Lung microvascular endothelial cell (primary cell): ENCODE measurements around the gene KIN. TPM values are rescaled to one million over a fixed set of nuclear protein-coding genes. Genes with fewer than 3 reads are reported as not detected.
"Not testable (repeated sequence)": the region's sequence is repeated elsewhere in the genome, so short reads cannot be mapped to it uniquely, and the experiment has no call there.

Experiments
- DNase-seq, 2 donors: peaks; one replicate each; pipeline versions ENCODE4 v3.0.0 to v3.0.0-alpha.2; 2010; ENCODE audit warnings: low read depth in 2 of 2
- total RNA-seq: library from RNA; depleted of rRNA; stranded (reverse); fragments of >200 nt; gene quantifications from 2 replicates; pipeline ENCODE4 v1.2.1, GENCODE V29; 2014

Gene KIN
- total RNA-seq, 1 donor from 2014 or later = 5.0 TPM

DNA sequence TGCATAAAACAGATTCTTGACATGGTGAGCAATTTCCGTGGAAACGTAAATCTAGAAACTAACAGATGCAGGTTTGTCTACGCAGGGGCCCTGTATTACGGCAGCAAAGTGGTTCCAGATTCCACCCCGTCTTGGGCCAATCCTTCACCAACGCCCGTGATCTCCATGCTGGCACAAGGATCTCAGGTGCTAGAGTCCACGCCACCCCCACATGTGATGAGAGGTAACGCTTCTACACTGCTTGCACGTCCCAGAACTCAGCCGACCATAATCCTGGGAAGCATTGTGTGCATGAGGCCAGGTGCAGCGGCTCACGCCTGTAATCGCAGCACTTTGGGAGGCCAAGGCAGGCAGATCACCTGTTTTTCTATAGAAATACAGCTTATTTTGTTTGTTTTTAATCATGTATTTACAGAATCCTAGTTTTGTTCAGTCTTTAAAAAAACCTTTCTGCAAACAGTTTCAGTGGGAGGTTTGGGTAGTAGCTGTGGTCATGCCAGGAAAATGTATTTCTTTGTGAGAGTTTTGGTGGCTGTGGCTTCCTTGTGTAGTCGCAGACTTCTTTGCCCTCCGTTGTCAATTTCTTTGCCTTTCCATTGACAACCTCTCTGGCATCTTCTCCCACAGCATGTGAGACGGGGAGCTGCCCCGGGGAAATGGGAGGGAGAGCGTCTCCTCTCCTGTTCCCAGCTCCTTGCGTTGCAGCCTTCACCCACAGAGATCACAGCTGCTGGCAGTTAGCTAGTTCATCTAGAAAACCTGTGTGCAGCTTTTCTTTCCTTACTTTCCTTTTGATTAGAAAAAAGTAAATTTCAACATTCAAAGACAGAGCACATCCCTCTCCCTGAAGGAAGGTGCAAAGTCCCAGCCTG, 49.0 kb downstream of the KIN start:
- DNase-seq = no peak

DNA sequence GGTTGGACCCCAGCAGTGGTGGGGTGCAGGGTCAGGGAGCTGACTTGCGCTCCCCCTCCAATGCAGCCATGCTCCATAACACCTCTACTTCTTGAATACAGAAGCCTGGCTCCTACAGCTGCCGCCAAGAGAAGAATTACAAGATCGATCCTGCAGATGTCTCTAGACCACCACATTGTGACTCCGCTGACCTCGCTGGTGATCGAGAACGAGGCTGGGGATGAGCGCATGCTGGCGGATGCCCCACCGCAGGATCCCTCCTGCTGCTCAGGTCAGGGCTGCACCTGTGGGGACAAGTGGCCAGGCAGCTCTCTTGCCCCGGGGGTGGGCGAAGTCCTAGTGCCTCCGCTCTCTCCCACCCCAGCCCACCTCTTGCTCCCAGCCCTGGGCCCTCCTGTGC, 53.0 kb downstream of the KIN start:
- no peak for DNase-seq

DNA sequence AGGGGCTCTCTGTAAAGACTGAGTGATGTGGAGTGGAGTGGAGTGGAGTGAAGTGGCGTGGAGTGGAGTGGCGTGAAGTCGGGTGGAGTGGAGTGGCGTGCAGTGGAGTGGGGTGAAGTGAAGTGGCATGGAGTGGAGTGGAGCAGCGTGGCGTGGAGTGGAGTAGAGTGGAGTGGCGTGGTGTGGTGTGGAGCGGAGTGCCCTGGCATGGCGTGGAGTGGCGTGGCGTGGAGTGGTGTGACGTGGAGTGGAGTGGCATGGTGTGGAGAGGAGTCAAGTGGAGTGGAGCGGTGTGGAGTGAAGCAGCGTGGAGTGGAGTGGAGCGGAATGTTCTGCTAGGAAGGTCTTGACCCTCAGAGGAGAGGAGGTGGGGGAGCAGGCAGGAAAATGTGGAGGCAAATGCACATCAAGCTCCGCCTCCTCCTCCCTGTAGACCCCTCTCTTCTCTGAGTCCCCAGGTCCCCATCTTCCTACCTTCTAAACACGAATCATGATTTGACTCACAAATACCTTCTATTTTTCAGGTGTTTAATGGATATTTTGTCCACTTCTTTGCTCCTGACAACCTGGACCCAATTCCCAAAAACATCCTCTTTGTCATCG, 64.8 kb downstream of the KIN start:
- DNase-seq = no peak

DNA sequence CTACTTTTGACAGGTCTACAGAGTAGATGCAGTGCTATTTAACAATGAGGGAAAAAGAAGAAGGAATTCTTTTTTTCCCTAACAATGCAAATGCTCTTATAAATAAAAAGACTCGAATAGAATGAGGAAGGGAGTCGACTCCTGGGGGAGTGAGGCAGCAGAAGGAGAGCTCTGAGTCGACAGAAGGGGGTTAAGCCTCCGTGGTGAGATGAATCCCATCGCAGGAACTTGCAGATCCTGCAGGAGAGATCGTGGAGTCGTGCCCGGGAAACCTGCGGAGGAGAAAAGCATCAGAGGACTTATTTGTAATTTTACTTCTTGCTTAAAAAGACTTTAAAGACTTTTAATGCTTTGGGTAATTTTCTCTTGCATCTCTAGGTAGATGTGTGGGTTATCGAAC, 67.3 kb downstream of the KIN start:
- no peak for DNase-seq

DNA sequence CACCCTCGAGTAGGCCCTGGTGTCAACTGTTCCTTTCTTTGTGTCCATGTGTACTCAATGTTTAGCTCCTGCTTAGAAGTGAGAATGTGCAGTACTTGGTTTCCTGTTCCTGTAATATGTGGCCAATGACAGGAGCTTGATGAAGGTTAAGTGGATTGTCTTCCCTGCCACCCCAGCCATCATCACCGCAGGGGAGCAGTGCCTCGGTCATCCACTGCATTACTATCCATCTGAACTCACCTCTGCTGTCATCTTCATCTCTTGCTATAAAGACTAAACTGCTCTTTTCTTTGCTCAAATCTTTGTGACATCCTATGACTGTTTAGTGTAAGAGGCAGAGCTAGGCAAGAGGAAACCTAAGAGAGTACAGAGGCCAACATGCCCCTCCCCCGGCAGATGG, 69.1 kb downstream of the KIN start:
- DNase-seq = no peak

DNA sequence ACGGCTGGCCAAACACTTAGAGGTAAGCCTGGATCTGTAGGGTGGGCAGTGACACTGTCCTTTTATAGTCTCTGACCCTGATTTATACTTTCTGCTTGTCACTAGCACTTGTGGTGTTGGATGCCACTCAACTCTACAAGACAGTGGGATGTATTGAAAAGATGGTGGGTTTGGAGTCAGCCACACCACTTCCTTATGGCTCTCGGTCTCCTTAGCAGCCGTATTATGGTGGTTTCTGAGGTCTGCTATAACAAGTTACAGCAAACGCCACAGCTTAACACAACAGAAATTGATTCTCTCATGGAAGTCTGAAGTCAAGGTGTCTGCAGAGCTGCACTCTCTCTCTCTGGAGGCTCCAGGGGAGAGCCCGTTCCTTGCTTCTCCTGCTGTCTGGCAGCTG, 70.0 kb downstream of the KIN start:
- no peak for DNase-seq

DNA sequence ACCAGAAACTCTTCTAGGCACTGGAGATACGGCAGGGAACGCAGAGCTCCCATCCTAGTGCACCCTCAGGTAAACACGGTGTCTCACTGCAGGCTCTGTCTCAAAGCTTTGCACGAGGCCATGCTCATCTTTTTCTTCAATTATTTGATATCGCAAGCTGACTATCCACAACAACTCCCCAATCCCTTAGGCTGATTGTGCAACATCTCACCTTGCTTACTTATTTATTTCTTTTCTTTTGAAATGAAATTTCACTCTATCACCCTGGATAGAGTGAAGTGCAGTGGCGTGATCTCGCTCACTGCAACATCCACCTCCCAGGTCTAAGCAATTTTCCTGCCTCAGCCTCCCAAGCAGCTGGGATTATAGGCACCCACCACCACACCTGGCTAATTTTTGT, 72.3 kb downstream of the KIN start:
- no peak for DNase-seq

DNA sequence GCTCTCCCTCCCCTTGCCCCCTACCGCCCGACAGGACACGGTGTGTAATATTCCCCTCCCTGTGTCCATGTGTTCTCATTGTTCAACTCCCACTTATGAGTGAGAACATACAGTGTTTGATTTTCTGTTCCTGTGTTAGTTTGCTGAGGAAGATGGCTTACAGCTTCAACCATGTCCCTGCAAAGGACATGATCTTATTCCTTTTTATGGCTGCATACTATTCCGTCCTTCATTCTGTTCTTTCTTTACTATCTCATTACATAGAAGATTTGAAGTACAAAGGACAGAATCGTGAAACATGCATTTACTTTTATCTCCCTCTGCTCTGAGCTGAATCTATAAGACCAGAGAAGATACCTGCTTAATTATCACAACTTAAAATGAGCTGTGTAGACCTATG, 76.7 kb downstream of the KIN start:
- DNase-seq = not testable (repeated sequence)

DNA sequence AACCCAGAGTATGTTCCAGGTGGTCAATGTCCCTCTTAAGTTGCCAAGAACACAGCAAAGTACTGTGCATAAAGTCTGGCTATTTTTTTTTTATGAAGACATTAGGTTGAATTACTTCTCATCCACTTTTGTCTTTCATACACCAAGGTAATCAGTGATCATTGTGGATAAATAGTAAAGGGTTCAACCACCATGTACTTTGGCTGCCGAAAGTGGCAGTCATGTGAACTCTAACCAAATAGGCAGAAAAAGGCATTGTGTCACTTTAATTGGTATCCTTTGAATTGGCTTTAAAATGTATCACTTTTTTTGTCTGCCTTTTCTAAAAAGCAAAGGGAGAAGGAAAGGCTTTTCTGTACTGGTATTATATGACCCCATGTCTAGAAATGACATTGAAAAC, 77.3 kb downstream of the KIN start:
- no peak for DNase-seq

DNA sequence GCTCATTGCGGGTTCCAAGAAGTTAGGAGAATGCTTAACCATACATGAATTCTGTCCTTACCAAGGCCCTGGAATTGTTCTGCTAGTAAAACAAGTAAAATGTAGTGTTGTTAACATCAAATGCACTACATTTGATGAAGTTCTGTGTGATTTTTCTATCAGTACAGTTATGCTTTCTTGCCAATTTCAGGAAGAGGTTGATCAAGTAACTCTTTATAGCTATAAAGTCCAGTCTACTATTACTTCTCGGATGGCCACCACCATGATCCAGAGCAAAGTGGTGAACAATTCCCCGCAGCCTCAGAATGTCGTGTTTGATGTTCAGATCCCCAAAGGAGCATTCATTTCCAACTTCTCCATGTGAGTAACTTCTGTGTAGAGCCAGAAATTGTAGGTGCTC, 79.0 kb downstream of the KIN start:
- no peak for DNase-seq

DNA sequence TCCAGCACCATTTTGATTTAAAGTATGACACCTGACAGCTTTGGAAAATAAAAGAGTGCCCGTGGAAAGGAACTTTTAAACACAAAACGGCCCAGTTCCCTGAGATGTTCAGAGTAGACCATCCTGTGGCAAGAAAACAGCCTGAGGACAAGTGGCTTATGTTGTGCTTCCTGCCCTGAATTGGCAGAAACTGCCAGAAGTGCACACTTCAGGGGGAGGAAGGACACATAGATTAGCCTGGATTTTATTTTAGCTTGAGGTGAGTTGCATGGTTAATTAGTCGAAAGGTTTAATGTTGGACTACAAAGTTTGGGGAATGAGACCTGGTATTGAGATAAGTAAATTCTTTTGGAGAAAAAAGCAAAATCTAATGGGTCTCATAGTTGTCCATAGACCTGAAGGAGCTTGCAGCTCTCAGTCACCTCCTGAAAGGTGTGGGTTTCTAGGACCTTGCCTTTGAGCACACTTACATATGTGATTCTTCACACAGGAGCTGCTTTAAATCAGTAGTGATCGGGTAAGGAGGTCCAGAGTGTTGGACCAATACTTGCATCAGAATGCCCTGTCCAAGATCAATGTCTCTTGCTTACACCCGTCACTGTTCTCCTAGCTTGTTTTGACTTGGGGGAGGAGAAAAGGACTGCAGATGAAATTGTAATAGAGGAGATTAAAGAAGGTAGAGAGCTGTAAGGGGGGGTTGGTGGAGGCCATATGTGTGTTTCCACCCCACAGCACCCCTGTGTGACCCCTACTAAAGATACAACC, 79.8 kb downstream of the KIN start:
- DNase-seq = no peak

DNA sequence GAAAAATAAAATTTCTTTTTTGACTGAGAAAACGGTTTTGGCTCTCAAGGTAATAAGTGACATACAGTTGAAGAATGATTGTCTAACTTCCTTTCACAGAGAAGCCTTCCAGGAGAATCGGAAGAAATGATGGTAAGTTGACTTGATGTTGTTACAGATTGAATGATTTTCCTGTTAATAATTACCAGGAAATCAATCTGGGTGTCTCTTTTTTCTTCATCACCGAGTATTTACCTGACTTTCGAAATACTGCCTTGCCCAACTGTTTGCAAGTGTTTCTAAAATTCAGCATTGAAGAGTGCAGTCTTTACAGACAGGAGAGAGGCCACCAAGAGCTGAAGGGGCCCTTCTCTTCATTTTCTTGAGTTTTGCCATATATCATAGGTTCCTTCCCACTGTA, 80.7 kb downstream of the KIN start:
- DNase-seq = no peak

DNA sequence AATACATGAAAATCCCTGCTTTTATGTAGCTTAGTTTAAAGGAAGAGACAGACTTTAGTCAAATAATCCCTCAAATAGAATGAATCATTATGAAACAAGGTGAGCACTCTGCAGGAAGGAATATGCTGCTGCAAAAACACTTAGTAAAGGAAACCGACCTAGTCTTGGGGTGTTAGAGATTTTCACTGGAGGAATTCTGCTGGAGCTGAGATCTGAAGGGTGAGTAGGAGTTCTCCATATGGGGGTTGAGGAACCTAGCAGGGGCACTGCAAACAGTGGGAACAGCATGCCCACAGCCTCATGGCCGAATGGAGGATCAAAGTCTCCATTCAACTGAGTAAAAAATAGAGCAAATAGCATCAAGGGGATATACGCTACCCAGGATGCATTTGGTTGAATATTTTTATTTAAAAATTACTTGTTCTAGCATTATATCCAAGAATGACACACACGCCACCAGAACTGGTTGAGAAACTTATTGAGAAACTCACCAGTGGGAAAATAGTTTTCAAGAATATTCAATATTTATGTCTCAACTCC, 81.2 kb downstream of the KIN start:
- DNase-seq = no peak

DNA sequence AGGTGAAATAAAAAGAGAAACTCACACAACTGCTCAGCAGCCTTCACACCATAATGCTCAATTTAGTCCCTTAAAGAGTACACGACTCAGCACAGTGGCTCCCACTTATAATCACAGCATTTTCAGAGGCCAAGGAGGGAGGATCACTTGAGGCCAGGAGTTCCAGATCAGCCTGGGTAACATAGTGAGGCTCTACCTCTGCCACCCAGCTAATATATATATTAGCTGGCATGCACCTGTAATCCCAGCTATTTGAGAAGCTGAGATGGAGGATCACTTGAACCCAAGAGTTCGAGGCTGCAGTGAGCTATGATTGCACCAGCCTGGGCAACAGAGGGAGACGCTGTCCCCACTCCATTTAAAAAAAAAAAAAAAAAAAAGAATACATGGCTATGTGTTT, 82.5 kb downstream of the KIN start:
- DNase-seq = no peak

DNA sequence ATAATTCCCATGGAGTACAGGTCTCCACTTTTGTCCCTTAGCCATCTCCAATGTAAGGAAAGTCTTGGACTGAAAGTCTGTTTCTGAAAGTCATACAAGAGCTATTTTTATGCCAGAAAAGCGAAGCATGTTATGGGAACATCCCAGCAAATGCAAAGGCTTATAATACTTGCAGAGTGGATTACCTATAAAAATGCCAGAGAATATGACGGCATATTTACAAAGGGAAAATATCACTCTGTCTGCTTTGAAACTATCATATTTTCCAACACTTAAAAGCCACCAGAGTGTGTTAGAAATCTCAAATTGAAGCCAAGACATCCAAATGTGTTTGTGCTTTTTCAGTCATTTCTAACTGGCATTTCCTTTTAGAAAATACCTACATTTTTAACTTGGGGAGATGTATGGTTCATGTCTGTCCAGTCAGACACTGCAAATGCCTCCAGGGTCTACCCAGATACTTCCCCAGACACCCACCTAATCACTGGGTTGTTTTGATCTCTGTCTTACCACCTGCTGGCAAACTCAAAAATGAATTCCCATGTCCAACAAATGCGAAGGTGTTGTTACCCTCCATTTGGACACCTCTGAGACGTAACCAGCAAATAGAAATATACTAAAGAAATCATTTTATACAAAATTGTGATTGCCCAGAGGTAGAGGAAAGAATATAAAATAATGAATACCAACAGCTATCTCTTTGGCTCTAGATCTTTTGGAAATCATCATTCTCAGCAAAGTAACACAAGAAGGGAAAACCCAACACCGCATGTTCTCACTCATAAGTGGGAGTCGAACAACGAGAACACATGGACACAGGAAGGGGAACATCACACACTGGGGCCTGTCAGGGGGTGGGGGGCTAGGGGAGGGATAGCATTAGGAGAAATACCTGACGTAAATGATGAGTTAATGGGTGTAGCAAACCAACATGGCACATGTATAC, 83.4 kb downstream of the KIN start:
- DNase-seq = no peak

DNA sequence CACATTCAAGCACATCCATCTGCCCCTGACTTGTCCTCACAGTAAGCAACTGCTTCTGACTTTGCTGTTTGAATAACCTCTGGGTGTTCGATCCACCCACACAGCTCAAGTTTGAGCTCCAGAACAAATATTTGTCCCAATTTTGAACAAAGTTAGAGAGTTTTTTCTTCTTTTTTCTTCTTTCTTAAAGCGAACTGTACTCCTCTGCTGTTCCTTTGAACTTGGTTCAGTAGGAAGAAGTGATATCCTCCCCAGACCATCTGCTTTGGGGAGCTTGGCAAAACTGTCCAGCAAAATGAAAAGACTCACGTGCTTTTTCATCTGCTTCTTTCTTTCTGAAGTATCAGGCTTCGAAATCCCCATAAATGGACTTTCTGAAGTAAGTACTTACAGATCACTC, 84.7 kb downstream of the KIN start, which contains the start of gene ITIH2:
Gene ITIH2 (plus strand): TSS at position 177 of the 400 bp plus-strand sequence. CDS start 119 bp downstream, at position 296.
- no peak for DNase-seq

DNA sequence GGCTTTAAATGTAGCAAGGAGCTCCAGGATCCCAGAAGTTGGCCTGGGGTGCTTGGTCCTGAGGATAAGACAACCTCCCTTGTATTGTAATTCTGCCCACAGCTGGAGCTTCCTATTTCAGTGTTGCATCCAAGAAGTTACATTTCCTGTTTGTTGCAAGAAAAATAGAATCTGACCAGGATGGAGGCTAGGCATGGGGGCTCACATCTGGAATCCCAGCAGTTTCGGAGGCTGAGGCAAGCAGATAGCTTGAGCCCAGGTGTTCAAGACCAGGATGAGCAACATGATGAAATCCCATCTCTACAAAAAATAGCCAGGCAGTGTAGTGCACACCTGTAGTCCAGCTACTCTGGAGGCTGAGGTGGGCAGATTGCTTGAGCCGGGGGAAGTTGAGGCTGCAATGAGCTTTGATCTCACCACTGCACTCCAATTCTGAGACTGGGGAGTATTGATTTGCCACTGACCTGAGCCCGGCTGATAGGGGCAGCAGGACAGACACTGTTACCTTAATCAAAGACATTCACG, 85.4 kb downstream of the KIN start:
- DNase-seq = no peak

DNA sequence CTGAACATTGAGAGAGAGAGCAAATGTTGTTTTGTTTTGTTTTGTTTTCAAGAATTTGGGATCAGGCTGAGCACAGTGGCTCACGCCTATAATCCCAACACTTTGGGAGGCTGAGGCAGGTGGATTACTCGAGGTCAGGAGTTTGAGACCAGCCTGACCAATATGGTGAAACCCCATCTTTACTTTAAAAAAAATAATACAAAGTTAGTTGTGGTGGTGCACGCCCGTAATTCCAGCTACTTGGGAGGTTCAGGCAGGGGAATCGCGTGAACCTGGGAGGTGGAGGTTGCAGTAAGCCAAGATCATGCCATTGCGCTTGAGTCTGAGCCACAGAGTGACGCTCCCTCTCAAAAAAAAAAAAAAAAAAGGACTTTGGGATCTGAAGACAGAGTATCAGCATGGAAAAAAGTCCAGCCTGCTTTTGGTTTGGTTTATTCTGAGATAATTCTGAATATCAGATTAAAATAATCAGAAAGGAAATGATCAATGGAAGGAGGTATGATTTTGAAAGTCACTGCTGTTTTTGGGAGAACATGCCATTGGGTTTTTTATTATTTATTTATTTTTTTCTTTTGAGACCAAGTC, 86.5 kb downstream of the KIN start:
- no peak for DNase-seq
